Fibroblast of the conjunctiva (primary cell): ENCODE data around the gene AGO3.

Experiments used
- DNase-seq: peaks from one replicate; pipeline ENCODE4 v3.0.0-alpha.2; 2010; ENCODE audit warnings: low read depth

AGO3 gene

DNA sequence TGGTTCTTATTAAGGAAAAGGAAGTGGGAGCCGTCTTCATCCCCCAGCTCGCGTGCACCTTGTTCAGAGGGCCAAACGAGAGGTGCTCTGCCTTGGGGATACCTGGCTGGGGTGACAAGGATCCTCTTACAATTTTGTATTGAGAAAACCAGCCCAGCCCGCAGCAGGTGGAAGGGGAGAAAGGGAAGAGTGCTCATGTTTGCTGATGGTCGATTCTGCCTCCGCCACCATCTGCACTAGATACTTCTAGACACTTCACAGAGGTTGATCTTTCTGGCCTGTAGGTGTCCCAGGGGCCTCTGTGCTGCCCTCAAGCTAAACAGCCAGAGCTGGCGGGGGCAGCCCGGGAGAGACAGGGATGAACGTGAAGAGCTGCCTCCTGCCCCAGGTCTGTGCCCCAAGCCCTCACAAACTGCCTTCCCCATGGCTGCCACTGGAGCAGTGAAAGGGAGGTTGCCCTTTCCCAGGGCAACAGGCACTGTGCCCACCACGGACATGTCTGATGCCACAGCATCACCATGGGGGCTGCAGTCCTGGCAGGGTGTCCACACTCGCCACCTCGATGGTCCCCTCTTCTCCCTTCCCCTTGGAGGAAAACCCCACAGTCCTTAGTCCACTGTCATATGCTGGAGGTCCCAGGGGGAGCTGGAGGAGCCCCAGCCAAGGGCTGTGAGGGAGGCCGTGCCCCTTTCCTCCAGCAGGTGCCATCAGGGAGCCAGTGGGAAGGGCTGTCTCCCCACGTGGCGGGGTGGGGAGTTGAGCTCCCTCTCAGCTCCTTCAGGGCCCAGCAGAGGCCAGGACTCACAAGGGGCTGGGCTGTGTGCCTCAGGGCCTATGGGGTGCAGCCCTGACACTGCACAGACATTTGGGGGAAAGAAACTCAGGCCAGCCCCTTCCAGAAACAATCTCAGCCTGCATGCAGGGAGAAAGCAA lies 165.9 kb downstream of the AGO3 start:
- DNase-seq = no peak

DNA sequence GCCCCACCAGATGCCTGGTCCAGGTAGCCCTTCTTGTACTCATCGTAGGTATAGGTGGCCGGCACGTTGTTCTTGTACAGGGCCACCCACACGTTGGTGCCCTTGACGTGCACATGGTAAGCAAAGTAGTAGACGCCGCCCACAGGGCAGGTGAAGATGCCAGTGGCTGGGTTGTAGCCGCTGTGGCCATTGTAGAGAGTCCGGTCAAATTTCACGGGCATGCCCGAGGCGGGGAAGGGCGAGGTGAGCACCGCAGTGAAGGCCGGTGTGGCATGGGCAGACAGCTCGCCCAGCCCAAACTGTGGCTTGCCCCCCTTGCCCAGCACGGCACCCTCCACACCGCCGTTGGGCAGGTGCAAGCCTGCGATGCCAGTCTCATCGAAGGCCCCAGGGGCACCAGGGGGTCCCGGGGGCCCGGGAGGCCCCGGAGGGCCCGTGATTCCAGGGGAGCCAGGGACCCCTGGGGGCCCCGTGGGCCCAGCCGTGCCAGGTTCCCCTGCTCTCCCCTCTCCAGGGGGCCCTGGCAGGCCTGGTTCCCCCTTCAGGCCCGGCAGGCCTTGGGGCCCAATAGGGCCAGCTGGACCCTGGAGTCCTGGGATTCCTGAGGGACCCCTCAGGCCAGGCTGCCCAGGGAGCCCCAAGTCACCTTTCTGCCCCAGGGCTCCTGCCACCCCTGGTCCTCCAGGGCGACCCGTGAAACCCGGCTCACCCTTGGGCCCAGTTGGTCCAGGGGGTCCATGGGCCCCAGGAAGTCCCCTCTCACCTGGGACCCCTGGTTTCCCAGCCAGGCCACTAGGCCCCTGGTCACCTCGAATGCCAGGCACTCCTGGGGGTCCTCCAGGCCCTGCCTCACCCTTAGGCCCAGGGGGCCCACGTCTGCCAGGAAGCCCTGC lies 167.0 kb downstream of the AGO3 start:
- DNase-seq = no peak

DNA sequence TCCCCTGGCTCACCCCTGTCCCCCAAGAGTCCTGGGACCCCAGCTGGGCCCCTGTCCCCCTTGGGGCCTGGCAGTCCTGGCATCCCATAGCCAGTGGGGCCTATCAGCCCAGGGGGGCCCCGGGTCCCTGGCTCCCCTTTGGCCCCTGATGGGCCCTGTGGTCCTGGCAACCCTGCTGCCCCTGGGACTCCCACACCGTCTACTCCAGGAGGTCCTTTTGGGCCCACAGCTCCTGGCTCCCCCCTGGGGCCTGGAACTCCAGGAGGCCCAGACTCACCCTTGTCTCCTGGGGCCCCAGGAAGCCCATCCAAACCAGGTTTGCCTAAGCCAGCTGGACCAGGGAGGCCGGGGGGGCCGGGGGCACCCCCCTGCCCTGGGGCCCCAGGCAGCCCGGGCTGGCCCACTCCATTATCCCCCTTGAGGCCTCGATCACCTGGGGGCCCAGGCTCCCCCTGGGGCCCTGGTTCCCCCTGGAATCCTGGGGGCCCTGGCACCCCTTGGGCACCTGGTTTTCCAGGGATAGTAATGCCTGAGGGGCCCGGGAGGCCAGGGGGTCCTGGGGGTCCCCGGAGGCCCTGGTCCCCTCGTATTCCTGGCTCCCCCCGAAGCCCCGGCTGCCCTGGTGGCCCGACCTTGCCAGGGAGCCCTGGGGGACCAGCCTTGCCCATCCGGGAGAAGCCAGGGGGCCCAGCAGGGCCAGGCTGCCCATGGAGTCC lies 167.9 kb downstream of the AGO3 start:
- DNase-seq = no peak

- peak; percentile 49 for DNase-seq
These were observed 168.9 kb downstream of the AGO3 start for GRCh38 chr1:36099681-36100341.

DNA sequence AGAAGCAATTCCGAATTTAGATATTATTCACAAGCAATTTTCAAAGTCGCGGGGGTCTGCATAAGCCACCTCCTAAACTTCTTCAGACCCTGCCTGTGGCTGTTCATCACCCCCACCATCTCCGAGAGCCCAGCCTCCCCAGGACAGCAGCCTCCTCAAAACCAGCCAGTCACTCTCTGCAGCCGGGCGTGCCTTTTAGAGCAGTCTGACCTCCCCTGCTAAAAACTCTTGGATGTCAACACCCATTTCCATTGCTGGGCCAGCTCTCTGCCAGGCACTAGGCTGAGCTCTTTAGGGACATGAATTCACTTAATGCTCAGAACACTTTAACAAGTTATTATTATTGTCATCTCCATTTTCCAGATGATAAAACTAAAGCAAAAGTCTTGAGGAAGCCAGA lies 169.5 kb downstream of the AGO3 start:
- no peak for DNase-seq

DNA sequence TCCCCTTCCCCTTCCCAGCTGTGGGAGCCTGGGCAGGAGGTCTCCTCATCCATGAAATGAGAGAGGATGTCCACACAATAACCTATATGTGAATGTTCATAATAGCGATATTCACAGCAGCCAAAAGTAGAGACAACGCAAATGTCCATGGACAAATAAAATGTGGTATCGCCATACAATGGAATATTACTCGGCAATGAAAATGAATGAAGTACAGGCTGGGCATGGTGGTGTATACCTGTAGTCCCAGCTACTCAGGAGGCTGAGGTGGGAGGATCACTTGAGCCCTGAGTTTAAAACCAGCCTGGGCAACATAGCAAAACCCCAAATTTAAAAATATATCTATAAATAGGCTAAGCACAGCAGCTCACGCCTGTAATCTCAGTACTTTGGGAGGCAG lies 170.6 kb downstream of the AGO3 start:
- no peak for DNase-seq

GRCh38 chr1:36106269-36106668 lies 175.4 kb downstream of the AGO3 start:
- no peak for DNase-seq

DNA sequence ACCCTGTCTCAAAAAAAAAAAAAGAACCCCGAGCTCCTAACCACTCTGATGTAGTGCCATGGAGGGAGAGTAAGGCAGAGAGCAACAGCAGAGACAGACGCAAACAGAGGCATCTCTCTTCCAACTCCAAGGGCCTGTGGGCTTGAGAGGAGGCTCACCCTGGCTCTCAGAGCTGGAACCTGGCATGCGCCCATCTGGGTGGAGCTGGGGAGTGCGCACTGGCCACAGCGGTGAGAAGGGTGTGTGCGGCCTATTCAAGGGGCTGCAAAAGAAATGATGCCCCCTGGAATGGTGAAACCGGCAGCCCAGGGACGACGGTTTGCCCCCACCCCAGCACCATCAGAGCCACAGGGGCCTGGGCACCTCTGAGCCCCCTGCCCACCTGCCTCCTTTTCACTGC lies 176.5 kb downstream of the AGO3 start:
- no peak for DNase-seq

DNA sequence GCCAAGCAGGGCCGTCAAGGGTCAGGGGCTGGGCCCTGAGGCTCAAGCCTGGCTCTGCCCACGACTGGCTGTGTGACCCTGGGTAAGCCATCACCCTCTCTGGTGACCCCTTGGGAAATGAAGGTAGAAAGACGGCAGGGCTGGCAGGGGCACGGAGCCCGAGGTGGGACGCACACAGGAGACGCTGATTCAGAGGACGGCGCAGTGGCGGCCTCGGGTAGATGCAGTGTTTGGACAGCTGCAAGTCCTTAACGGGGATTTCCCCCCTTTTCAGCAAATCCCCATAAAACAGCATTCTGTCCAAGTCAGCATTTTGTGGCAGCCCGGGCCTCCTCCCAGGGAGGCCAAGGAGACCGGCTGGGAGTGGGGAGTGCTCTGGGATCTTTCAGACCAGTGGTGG lies 177.4 kb downstream of the AGO3 start:
- peak; percentile 49 for DNase-seq

GRCh38 chr1:36109041-36109679 lies 178.3 kb downstream of the AGO3 start:
- DNase-seq = no peak

GRCh38 chr1:36111151-36111550 lies 180.2 kb downstream of the AGO3 start:
- no peak for DNase-seq

GRCh38 chr1:36112823-36113222 lies 181.9 kb downstream of the AGO3 start:
- DNase-seq = no peak

GRCh38 chr1:36114371-36114770 lies 183.5 kb downstream of the AGO3 start:
- DNase-seq = no peak

DNA sequence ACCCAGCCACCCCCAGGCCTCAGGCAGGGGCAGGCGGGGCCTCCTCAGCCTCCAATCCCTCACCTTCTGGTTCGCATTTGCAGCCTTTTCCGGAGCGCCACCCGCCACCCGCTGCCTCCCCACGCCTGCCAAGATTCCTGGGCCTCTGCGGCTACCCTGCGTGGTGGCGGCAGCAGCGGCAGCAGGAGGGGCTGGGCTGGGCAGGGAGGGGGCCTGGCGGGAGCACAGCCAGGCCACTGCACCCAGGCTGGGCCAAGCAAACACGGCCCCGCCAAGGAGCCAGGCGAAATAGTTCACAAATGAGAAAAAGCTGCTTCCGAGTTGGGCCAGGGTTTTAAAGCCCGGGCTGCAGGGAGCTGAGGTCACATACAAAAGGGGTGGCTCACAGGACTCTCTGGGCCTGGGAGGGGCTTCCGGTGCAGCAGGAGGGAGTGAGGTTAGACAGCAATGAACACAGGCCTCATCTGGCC lies 184.3 kb downstream of the AGO3 start:
- peak; percentile 75 for DNase-seq

DNA sequence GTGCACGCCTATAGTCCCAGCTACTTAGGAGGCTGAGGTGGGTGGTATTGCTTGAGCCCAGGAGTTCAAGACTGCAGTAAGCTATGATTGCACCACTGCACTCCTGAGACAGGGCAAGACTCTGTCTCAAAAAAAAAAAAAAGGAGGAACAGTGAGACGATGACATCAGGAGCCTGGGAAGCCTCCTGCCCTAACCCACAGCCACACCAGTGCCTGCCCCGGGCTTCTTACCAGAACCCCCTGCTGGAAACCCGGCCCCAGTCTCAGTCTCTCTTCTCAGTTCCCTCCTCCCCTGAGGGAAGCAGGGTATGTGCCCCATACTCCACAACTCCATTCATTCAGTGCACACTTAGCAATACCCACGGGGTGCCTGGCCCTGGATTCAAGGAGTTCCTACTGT lies 185.0 kb downstream of the AGO3 start:
- DNase-seq = no peak

DNA sequence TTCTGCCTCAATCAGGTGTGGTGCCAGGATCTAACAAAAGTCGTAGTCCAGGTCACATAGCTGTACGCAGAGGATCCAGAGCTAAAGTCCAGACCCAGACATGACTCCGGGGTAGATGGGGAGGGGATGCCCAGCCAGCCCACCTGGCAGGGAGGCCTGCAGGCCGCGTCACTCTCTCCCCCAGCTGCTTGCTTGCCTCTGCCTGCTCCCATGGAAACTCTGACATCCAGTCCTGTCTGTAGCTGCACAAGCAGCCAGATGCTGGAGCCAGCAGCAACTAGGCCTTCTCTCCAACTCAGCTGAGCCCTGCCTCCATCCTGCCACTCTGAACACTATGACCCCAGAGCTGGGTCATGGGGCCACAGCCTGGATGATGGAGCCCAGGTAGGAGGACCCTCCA lies 186.0 kb downstream of the AGO3 start:
- no peak for DNase-seq

DNA sequence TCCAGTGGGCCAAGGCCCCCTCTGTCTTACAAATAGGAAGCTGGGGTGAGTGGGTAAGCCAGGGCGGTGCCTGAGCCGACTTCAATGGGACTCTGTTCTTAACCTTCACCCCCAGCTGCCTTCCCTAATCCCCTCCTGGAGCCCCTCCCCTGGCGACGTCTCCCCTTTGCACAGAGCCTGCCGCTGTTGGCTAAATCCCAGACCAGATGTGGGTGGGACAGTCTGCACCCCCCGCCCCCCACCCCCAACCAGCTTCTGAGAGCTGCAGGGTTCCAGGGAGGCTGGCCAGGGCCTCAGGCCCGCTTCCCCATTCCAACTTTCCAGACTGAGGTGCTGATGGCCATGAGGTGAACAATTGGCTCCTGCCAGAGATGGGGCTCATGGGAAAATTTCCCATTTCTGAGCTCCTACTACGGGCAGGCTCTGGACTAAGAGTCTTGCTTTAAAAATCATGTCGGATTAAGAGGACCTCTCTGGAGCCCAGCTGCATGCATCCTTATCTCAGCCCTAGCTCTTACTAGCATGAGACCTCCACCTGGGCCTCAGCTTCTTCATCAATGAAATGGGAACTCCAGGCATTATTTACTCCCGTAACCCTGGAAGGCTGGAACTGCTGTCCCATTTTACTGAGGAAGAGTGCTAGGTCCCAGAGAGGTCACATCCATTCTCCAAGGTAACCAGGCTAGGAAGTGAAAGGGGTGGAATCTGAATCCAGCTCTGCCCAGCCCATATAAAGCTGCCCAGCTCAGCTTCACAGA lies 187.7 kb downstream of the AGO3 start:
- DNase-seq = no peak

- no peak for DNase-seq
These were observed 188.6 kb downstream of the AGO3 start for GRCh38 chr1:36119456-36119855.
